Measurements from ENCODE around the gene CMTM4.

DNA sequence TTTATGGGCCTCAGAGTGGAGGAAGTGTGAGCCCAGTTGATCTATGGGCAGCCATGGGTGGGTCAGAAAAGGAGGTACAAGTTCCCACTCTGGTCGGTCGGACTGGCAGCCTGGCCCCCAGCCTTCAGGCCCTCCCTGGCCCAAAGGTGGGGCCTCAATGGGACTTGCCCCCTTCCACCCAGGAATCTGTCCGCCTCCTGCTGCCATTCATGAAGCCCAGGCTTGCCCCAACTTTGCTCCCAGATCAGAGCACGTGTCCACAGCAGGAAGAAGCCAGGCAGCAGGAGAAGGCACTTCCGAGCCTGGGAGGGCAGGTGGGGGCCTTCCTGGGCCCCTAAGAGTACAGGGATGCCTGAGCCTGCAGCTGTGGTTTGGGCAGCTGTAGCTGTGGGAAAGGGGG, 95.1 kb downstream of the CMTM4 start:
- no peak for TF ChIP-seq EZH2phosphoT487 (IDR thresholded peaks at IDR 0.05; ENCODE audit: insufficient read depth, low read depth)
- TF ChIP-seq EZH2 (IDR thresholded peaks at IDR 0.05; ENCODE audit: insufficient read depth, poor library complexity, severe bottlenecking), result no peak
